K562 (cell line): ENCODE data around the gene PTPN1. TPM values are rescaled to one million over a fixed set of nuclear protein-coding genes. Genes with fewer than 3 reads are reported as not detected.

Experiments used
- ATAC-seq: fragments of 200-7000 bp; cut with Tn5 transposase; 3 replicates; pipeline ENCODE4 v1.9.1; 2020; ENCODE audit warnings: moderate library complexity
- BruUV-seq: library from RNA; stranded (reverse); fragments of 400-500 nt; replicated peaks from 2 replicates; lab custom pipeline; 2021; lab: Mats Ljungman, UMichigan
- CTCF ChIA-PET: fragments of 300-600 bp; formaldehyde crosslinking; extraction: SDS; loops from one replicate; lab custom pipeline; 2021; ENCODE audit warnings: low intra/inter-chr PET ratio; lab: Yijun Ruan, JAX
- POLR2A ChIA-PET: fragments of 300-600, 350-650 bp; sonication (Branson Sonifier 250); formaldehyde crosslinking; extraction: SDS; loops from one replicate; lab custom pipeline; 2021; ENCODE audit warnings: antibody characterized with exemption, inconsistent platforms; lab: Yijun Ruan, JAX
- DNase-seq, 4 experiments: peaks; one replicate each; pipeline versions ENCODE4 v3.0.0 to v3.0.0-alpha.2; 2011 to 2018; ENCODE audit warnings: low spot score in 3 of 4, mixed read lengths in 3 of 4; ENCODE audit errors: extremely low read depth in 1 of 4
- FAIRE-seq: peaks from 2 replicates; lab custom pipeline; 2011; peaks lifted over from hg19 to GRCh38; lab: Jason Lieb, UNC
- H2AFZ ChIP-seq: 2 replicates; pipeline ENCODE4 v1.6.0; 2011; ENCODE audit warnings: low read depth, low read length, control low read depth, inconsistent platforms
- H3K27ac ChIP-seq: fragments of 200-600 bp; 3 replicates; pipeline ENCODE4 v1.8.0; 2011; ENCODE audit warnings: low read depth, mild to moderate bottlenecking, control low read depth, inconsistent platforms, low read length, moderate library complexity, mixed read lengths; ENCODE audit errors: extremely low read depth
- H3K27me3 ChIP-seq, 2 experiments: fragments of 300-600 bp in 1 of 2; 2 replicates in 1 of 2; 3 replicates in 1 of 2; pipeline versions ENCODE4 v1.6.0 to v1.8.0; 2011; ENCODE audit warnings: inconsistent platforms in 2 of 2, low read length in 2 of 2, mild to moderate bottlenecking in 1 of 2, mixed read lengths in 1 of 2, moderate library complexity in 1 of 2; ENCODE audit not compliant: control insufficient read depth in 2 of 2, insufficient read depth in 2 of 2
- H3K36me3 ChIP-seq: fragments of 300-600 bp; 3 replicates; pipeline ENCODE4 v1.8.0; 2011; ENCODE audit warnings: mild to moderate bottlenecking, low read length, inconsistent platforms; ENCODE audit not compliant: control insufficient read depth, insufficient read depth
- H3K4me1 ChIP-seq, 2 experiments: fragments of 200-600 bp in 1 of 2; replicated peaks in 1 of 2; 2 replicates in 1 of 2; 3 replicates in 1 of 2; pipeline versions ENCODE4 v1.5.1 to v1.8.0; 2011; ENCODE audit warnings: inconsistent platforms in 2 of 2, low read length in 2 of 2, mild to moderate bottlenecking in 1 of 2, mixed read lengths in 1 of 2, moderate library complexity in 1 of 2; ENCODE audit not compliant: control insufficient read depth in 2 of 2, insufficient read depth in 2 of 2
- H3K4me2 ChIP-seq: 2 replicates; pipeline ENCODE4 v1.6.1; 2011; ENCODE audit warnings: low read length, control low read depth, inconsistent platforms, mixed read lengths; ENCODE audit not compliant: insufficient read depth
- H3K4me3 ChIP-seq: fragments of 200-600 bp; sonication (generic), shearing (Covaris generic); 2 replicates; pipeline ENCODE4 v1.5.1; 2016; ENCODE audit warnings: control low read depth, inconsistent platforms
- H3K79me2 ChIP-seq: fragments of 200-600 bp; 3 replicates; pipeline ENCODE4 v1.8.0; 2011; ENCODE audit warnings: low read length, inconsistent platforms; ENCODE audit not compliant: control insufficient read depth, insufficient read depth
- H3K9ac ChIP-seq, 2 experiments: 2 replicates each; pipeline versions ENCODE4 v1.6.0 to v1.6.1; 2011; ENCODE audit warnings: low read depth in 2 of 2, low read length in 2 of 2, control low read depth in 1 of 2, inconsistent platforms in 1 of 2, mild to moderate bottlenecking in 1 of 2, mixed read lengths in 1 of 2; ENCODE audit not compliant: insufficient read depth in 1 of 2
- H3K9me1 ChIP-seq: one replicate; pipeline ENCODE4 v1.6.0; 2011; ENCODE audit warnings: inconsistent platforms, mild to moderate bottlenecking, low read length, moderate library complexity; ENCODE audit not compliant: control insufficient read depth, insufficient read depth
- H3K9me3 ChIP-seq: replicated peaks from 2 replicates; pipeline ENCODE4 v1.5.1; 2011; ENCODE audit warnings: low read depth, low read length, inconsistent platforms; ENCODE audit not compliant: control insufficient read depth, insufficient read depth
- H4K20me1 ChIP-seq: replicated peaks from 2 replicates; pipeline ENCODE4 v1.6.1; 2011; ENCODE audit warnings: low read length, inconsistent platforms, mixed read lengths; ENCODE audit not compliant: control insufficient read depth, insufficient read depth
- HNRNPUL1 ChIP-seq: fragments of 200-400 bp; formaldehyde crosslinking; IDR thresholded peaks from 2 replicates; pipeline ENCODE4 v1.6.1; 2017; ENCODE audit warnings: low read length
- NR2C1 ChIP-seq, 2 experiments: fragments of 450-650 bp; IDR thresholded peaks; 2 replicates each; pipeline ENCODE4 v1.6.1; 2017; ENCODE audit warnings: mild to moderate bottlenecking in 2 of 2, antibody characterized with exemption in 1 of 2, inconsistent platforms in 1 of 2, missing compliant biosample characterization in 1 of 2, missing genetic modification characterization in 1 of 2
- PKNOX1 ChIP-seq: fragments of 450-650 bp; IDR thresholded peaks from 2 replicates; pipeline ENCODE4 v1.6.1; 2016
- WGBS: fragments of 100-300 bp; shearing (Covaris generic); methylation state at CpG from one replicate; pipeline ENCODE4 v1.1.6; 2016; ENCODE audit warnings: low coverage, mixed read lengths; ENCODE audit not compliant: insufficient coverage; ENCODE audit errors: missing lambda C conversion rate; 5-methylcytosine and 5-hydroxymethylcytosine counted together
- in situ Hi-C: fragments of 300-500 bp; cut with MboI; formaldehyde crosslinking; loops from 4 replicates; pipeline ENCODE4 v1.15.0; 2018; ENCODE audit warnings: inconsistent platforms, mixed read lengths
- intact Hi-C: fragments of 100-400 bp; cut with micrococcal nuclease; formaldehyde crosslinking; loops from 2 replicates; pipeline ENCODE4 v1.14.2; 2022
- polyA plus RNA-seq, 8 experiments: library from polyadenylated mRNA; depleted of rRNA in 4 of 8; stranded (reverse) in 5 of 8; unstranded in 3 of 8; fragments of >200 nt; fragmentation: Nextera tagmentation in 2 of 8; fragmentation: Illumina TruSeq in 1 of 8; extraction: Ambion mirVana in 2 of 8; extraction: Trizol in 1 of 8; gene quantifications; 2 replicates each; pipeline versions ENCODE4 v1.2.1 to v1.2.3, GENCODE V29; 2011 to 2014; ENCODE audit warnings: inconsistent platforms in 1 of 8, missing spikeins in 1 of 8
- total RNA-seq, 7 experiments: library from RNA; depleted of rRNA in 6 of 7; stranded (reverse); fragments of >200 nt in 6 of 7; fragmentation: Illumina TruSeq in 2 of 7; extraction: Trizol in 2 of 7; gene quantifications; 2 replicates each; pipeline versions ENCODE4 v1.2.1 to v1.2.3, GENCODE V29; 2011 to 2021; ENCODE audit warnings: low replicate concordance in 1 of 7

Gene PTPN1
- total and polyA plus RNA-seq, 9 of the 15 experiments (the other 6 are each of a cell fraction or from before 2014, with no cell fraction given), result 11.0 to 85.3 (median 54.0) TPM

- no peak for FAIRE-seq
- H3K4me2 ChIP-seq, result no peak overlapping the region
- H3K27ac ChIP-seq, result no peak overlapping the region
- ATAC-seq, result no peak
- DNase-seq, result no peak
- H3K27me3 ChIP-seq, result no peaks in the 10 kb centered on the region
- no peaks in the 10 kb centered on the region for H3K79me2 ChIP-seq
- H3K9me1 ChIP-seq, result no peaks in the 10 kb centered on the region
- 95% methylated on average over 5 of the region's 5 CpGs for WGBS
- H3K36me3 ChIP-seq, result peaks cover 81% of the 10 kb centered on the region
- intact Hi-C loops (no loop called here), in situ Hi-C loops (no loop called here)
- H3K4me3 ChIP-seq, result no peak overlapping the region
- TF ChIP-seq HNRNPUL1 (no peak), PKNOX1 (no peak), NR2C1 (IDR thresholded peaks at IDR 0.05) (no peak), NR2C1 (tag; IDR thresholded peaks at IDR 0.05) (no peak)
- BruUV-seq, result no TSS peak
- H2AFZ ChIP-seq, result no peak overlapping the region
- no peaks in the 10 kb centered on the region for H3K9me3 ChIP-seq
- peaks cover 0 to 5% of the 10 kb centered on the region in 2 experiments; a peak in 1 of 5 replicates for H3K4me1 ChIP-seq
- CTCF ChIA-PET, result no interaction called here
- H4K20me1 ChIP-seq, result no peaks in the 10 kb centered on the region
- no peak overlapping the region for H3K9ac ChIP-seq
- POLR2A ChIA-PET, result interaction anchor here (0.8 kb wide), 1 partner anchor 490 kb away, joined by 3 read pairs; no protein-coding TSS in a partner anchor
These were observed 81.2 kb downstream of the PTPN1 start for GRCh38 chr20:50591233-50591852.
